Bronchial epithelial cell (primary cell): ENCODE data around the gene ANKIB1. TPM values are rescaled to one million over a fixed set of nuclear protein-coding genes. Genes with fewer than 3 reads are reported as not detected.

ENCODE experiments used
- DNase-seq: peaks from one replicate; pipeline ENCODE4 v3.0.0-alpha.2; 2010; ENCODE audit warnings: low read depth
- FAIRE-seq: peaks from 2 replicates; lab custom pipeline; 2011; peaks lifted over from hg19 to GRCh38; lab: Jason Lieb, UNC
- H3K27me3 ChIP-seq: 2 replicates; pipeline ENCODE4 v1.5.1; 2011; ENCODE audit warnings: low read length; ENCODE audit not compliant: control insufficient read depth, insufficient read depth
- H3K36me3 ChIP-seq: 2 replicates; pipeline ENCODE4 v1.5.1; 2011; ENCODE audit warnings: low read length; ENCODE audit not compliant: control insufficient read depth, insufficient read depth
- H3K4me3 ChIP-seq: 2 replicates; pipeline ENCODE4 v1.5.1; 2011; ENCODE audit warnings: mild to moderate bottlenecking, low read depth, low read length, control low read depth
- total RNA-seq: library from RNA; depleted of rRNA; stranded (reverse); fragments of >200 nt; gene quantifications from 2 replicates; pipeline ENCODE4 v1.2.1, GENCODE V29; 2014
- TF ChIP-seq, protein P1 (sequence below): IDR thresholded peaks from 2 replicates; pipeline ENCODE4 v1.5.1; 2011; ENCODE audit warnings: mild to moderate bottlenecking, moderate library complexity, low read length, control low read depth, inconsistent platforms; ENCODE audit not compliant: insufficient read depth, severe bottlenecking

ANKIB1 gene
- total RNA-seq, 1 donor from 2014 or later: 42.1 TPM

GRCh38 chr7:92423710-92424131, 177.9 kb downstream of the ANKIB1 start:
- FAIRE-seq: no peak
- H3K4me3 ChIP-seq: no peak overlapping the region
- no peaks in the 10 kb centered on the region for H3K36me3 ChIP-seq
- H3K27me3 ChIP-seq: no peaks in the 10 kb centered on the region
- no peak for DNase-seq
- TF ChIP-seq, protein P1, sequence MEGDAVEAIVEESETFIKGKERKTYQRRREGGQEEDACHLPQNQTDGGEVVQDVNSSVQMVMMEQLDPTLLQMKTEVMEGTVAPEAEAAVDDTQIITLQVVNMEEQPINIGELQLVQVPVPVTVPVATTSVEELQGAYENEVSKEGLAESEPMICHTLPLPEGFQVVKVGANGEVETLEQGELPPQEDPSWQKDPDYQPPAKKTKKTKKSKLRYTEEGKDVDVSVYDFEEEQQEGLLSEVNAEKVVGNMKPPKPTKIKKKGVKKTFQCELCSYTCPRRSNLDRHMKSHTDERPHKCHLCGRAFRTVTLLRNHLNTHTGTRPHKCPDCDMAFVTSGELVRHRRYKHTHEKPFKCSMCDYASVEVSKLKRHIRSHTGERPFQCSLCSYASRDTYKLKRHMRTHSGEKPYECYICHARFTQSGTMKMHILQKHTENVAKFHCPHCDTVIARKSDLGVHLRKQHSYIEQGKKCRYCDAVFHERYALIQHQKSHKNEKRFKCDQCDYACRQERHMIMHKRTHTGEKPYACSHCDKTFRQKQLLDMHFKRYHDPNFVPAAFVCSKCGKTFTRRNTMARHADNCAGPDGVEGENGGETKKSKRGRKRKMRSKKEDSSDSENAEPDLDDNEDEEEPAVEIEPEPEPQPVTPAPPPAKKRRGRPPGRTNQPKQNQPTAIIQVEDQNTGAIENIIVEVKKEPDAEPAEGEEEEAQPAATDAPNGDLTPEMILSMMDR: no peak

DNA sequence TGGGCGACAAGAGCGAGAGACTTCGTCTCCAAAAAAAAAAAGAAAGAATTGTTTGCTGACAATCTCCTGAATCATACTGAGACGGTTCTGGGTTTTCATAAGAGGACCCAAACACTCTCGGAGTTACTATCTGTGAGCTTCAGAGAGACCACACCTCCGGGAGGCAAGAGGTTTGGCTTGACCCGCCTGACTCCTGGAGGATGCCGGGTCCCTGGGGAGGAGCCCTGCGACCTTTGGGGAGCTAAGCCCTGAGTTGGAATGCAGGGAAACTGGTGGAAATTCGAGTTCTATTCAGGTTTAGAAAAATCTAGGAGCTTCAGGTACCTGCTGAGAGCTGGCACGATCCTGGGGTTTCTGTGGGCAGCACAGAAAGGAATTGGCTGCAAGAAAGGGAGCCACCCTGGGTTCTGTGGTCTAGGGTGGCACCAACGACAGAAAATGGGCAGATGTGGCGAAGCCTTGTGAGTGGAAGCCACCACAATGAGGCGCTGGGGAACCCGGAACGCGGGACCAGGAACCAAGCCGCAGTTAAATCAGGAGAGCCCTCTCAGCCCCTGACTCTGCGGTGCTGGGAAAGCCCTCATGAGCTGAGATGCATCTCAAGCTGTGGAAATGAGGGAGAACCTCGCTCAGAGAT, 179.7 kb downstream of the ANKIB1 start:
- TF ChIP-seq, protein P1: no peak
- H3K36me3 ChIP-seq: no peaks in the 10 kb centered on the region
- FAIRE-seq: no peak
- H3K27me3 ChIP-seq: no peaks in the 10 kb centered on the region
- H3K4me3 ChIP-seq: no peak overlapping the region
- no peak for DNase-seq

DNA sequence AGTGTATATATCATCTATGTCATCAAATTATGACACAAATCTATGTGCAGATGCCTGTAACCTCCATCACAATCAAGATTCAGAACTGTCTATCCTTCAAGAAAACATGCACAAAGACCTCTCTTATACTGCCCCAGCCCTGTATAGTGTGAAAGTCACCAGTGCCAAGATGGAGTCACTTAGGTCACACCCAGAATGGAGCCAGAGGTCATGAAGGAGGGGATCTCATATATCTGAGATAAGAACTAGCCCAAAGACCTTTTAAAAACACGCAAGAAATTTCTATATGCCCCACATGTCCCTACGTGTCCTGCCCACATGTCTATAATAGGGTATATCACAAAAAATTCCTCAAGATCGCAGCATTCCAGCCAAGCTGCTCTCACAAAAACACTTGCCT, 181.4 kb downstream of the ANKIB1 start:
- H3K36me3 ChIP-seq: no peaks in the 10 kb centered on the region
- H3K27me3 ChIP-seq: no peaks in the 10 kb centered on the region
- no peak for FAIRE-seq
- TF ChIP-seq, protein P1: no peak
- DNase-seq: no peak
- no peak overlapping the region for H3K4me3 ChIP-seq

GRCh38 chr7:92432299-92432946, 186.6 kb downstream of the ANKIB1 start:
- Histone ChIP-seq H3K27me3 (no peaks in the 10 kb centered on the region), H3K36me3 (no peaks in the 10 kb centered on the region), H3K4me3 (no peak overlapping the region)
- FAIRE-seq (peak; percentile 79), DNase-seq (no peak)
- TF ChIP-seq, protein P1: no peak

GRCh38 chr7:92433019-92433418, 187.2 kb downstream of the ANKIB1 start:
- Histone ChIP-seq H3K36me3 (no peaks in the 10 kb centered on the region), H3K27me3 (no peaks in the 10 kb centered on the region), H3K4me3 (no peak overlapping the region)
- FAIRE-seq (no peak), DNase-seq (no peak)
- TF ChIP-seq, protein P1: no peak
